Neural progenitor cell (in vitro differentiated cells): ENCODE results near the gene RIPPLY3. TPM values are rescaled to one million over a fixed set of nuclear protein-coding genes. Genes with fewer than 3 reads are reported as not detected.

ENCODE experiments used
- DNase-seq: peaks from one replicate; pipeline ENCODE4 v3.0.0-alpha.2; 2016; ENCODE audit warnings: low spot score
- H2AFZ ChIP-seq: fragments of 200-600 bp; sonication (generic); replicated peaks from 2 replicates; pipeline ENCODE4 v1.6.1; 2016; ENCODE audit warnings: antibody characterized with exemption
- H3F3A ChIP-seq: fragments of 200-600 bp; sonication (generic); 2 replicates; pipeline ENCODE4 v1.6.1; 2016; ENCODE audit warnings: antibody characterized with exemption, low read depth
- H3K27ac ChIP-seq: fragments of 200-600 bp; sonication (generic); 2 replicates; pipeline ENCODE4 v1.5.1; 2016; ENCODE audit warnings: mild to moderate bottlenecking
- H3K27me3 ChIP-seq: fragments of 200-600 bp; sonication (generic); 2 replicates; pipeline ENCODE4 v1.6.1; 2016; ENCODE audit warnings: mild to moderate bottlenecking, moderate library complexity
- H3K36me3 ChIP-seq: fragments of 200-600 bp; sonication (generic); 2 replicates; pipeline ENCODE4 v1.5.1; 2016
- H3K4me1 ChIP-seq: fragments of 200-600 bp; sonication (generic); 2 replicates; pipeline ENCODE4 v1.6.1; 2016; ENCODE audit warnings: mixed run types
- H3K4me2 ChIP-seq: fragments of 200-600 bp; sonication (generic); 2 replicates; pipeline ENCODE4 v1.6.1; 2016
- H3K4me3 ChIP-seq: fragments of 200-600 bp; sonication (generic); 2 replicates; pipeline ENCODE4 v1.5.1; 2016
- H3K79me2 ChIP-seq: fragments of 200-600 bp; sonication (generic); 2 replicates; pipeline ENCODE4 v1.6.1; 2016; ENCODE audit warnings: low read depth
- H3K9ac ChIP-seq: fragments of 200-600 bp; sonication (generic); 2 replicates; pipeline ENCODE4 v1.6.1; 2016
- H3K9me3 ChIP-seq: fragments of 200-600 bp; sonication (generic); 2 replicates; pipeline ENCODE4 v1.5.1; 2016; ENCODE audit warnings: low read depth
- H4K20me1 ChIP-seq: fragments of 200-600 bp; sonication (generic); 2 replicates; pipeline ENCODE4 v1.6.1; 2016; ENCODE audit warnings: low read depth
- H3K27ac Mint-ChIP-seq: 3 replicates; pipeline ENCODE4 v1.8.0; 2021; ENCODE audit warnings: mixed read lengths
- H3K27me3 Mint-ChIP-seq: 2 replicates; pipeline ENCODE4 v1.8.0; 2022; ENCODE audit warnings: low read depth, mild to moderate bottlenecking, inconsistent platforms, moderate library complexity, mixed read lengths; ENCODE audit not compliant: insufficient read depth
- H3K36me3 Mint-ChIP-seq: 3 replicates; pipeline ENCODE4 v1.8.0; 2021; ENCODE audit warnings: mixed read lengths
- H3K4me1 Mint-ChIP-seq: 3 replicates; pipeline ENCODE4 v1.8.0; 2021; ENCODE audit warnings: mixed read lengths
- H3K4me3 Mint-ChIP-seq: 3 replicates; pipeline ENCODE4 v1.8.0; 2021; ENCODE audit warnings: mild to moderate bottlenecking, moderate library complexity, mixed read lengths
- H3K9me3 Mint-ChIP-seq: 3 replicates; pipeline ENCODE4 v1.8.0; 2020; ENCODE audit warnings: mixed read lengths
- CTCF ChIP-seq: fragments of 200-600 bp; sonication (generic); IDR thresholded peaks from 2 replicates; pipeline ENCODE4 v1.5.1; 2017; ENCODE audit warnings: antibody characterized with exemption, mild to moderate bottlenecking
- EZH2 ChIP-seq: fragments of 200-600 bp; sonication (generic); IDR thresholded peaks from 2 replicates; pipeline ENCODE4 v1.6.1; 2017; ENCODE audit warnings: antibody characterized with exemption, mild to moderate bottlenecking, moderate library complexity
- EZH2phosphoT487 ChIP-seq: fragments of 200-600 bp; sonication (generic); IDR thresholded peaks from 2 replicates; pipeline ENCODE4 v1.6.1; 2017; ENCODE audit warnings: antibody characterized with exemption
- total RNA-seq: library from RNA; depleted of rRNA; stranded (reverse); fragments of >200 nt; gene quantifications from 2 replicates; pipeline ENCODE4 v1.2.3, GENCODE V29; 2015; ENCODE audit warnings: low replicate concordance

RIPPLY3 gene
- total RNA-seq, 1 donor from 2014 or later = 2.8 TPM

- H3K36me3 Mint-ChIP-seq = peaks cover 14% of the 10 kb centered on the region
- no peaks in the 10 kb centered on the region for H3K79me2 ChIP-seq
- H3K4me3 ChIP-seq = no peak overlapping the region
- no peak overlapping the region for H3K9ac ChIP-seq
- DNase-seq = no peak
- no peak overlapping the region for H2AFZ ChIP-seq
- no peaks in the 10 kb centered on the region for H3K4me1 ChIP-seq
- H3K4me2 ChIP-seq = no peak overlapping the region
- no peaks in the 10 kb centered on the region for H3K9me3 ChIP-seq
- no peaks in the 10 kb centered on the region for H3K36me3 ChIP-seq
- no peaks in the 10 kb centered on the region for H3K27me3 ChIP-seq
- H3K27me3 Mint-ChIP-seq = peaks cover 4% of the 10 kb centered on the region
- no peaks in the 10 kb centered on the region for H4K20me1 ChIP-seq
- H3K27ac ChIP-seq = no peak overlapping the region
- no peak overlapping the region for H3K27ac Mint-ChIP-seq
- no peaks in the 10 kb centered on the region for H3K9me3 Mint-ChIP-seq
- H3K4me1 Mint-ChIP-seq = peaks cover 15% of the 10 kb centered on the region
- TF ChIP-seq CTCF (no peak), EZH2 (no peak), EZH2phosphoT487 (no peak)
- no peak overlapping the region for H3K4me3 Mint-ChIP-seq
- H3F3A ChIP-seq = peaks cover 28% of the 10 kb centered on the region
Measured at GRCh38 chr21:36968414-36968813, 38.1 kb upstream of the RIPPLY3 start.

- Histone ChIP-seq H2AFZ (no peak overlapping the region), H3K36me3 (no peaks in the 10 kb centered on the region), H3K4me1 (no peaks in the 10 kb centered on the region), H4K20me1 (no peaks in the 10 kb centered on the region), H3K27me3 (no peaks in the 10 kb centered on the region), H3K4me3 (no peak overlapping the region), H3K79me2 (no peaks in the 10 kb centered on the region), H3K9me3 (no peaks in the 10 kb centered on the region), H3K27ac (no peak overlapping the region), H3K4me2 (no peak overlapping the region), H3F3A (peaks cover 28% of the 10 kb centered on the region), H3K9ac (no peak overlapping the region)
- Mint-ChIP-seq H3K9me3 (no peaks in the 10 kb centered on the region), H3K4me1 (peaks cover 15% of the 10 kb centered on the region), H3K36me3 (peaks cover 15% of the 10 kb centered on the region), H3K4me3 (no peak overlapping the region), H3K27ac (no peak overlapping the region), H3K27me3 (peaks cover 5% of the 10 kb centered on the region)
- no peak for TF ChIP-seq EZH2phosphoT487
- TF ChIP-seq CTCF = no peak
- TF ChIP-seq EZH2 = no peak
- no peak for DNase-seq
Measured at GRCh38 chr21:36968976-36969375, 37.5 kb upstream of the RIPPLY3 start.

GRCh38 chr21:36973986-36974850 lies 32.3 kb upstream of the RIPPLY3 start:
- Mint-ChIP-seq H3K4me3 (no peak overlapping the region), H3K27me3 (peaks cover 7% of the 10 kb centered on the region), H3K9me3 (no peaks in the 10 kb centered on the region), H3K27ac (no peak overlapping the region), H3K4me1 (peaks cover 10% of the 10 kb centered on the region), H3K36me3 (peaks cover 10% of the 10 kb centered on the region)
- H3K4me1 ChIP-seq = no peaks in the 10 kb centered on the region
- H4K20me1 ChIP-seq = no peaks in the 10 kb centered on the region
- H3K27me3 ChIP-seq = peaks cover under 1% of the 10 kb centered on the region
- no peak overlapping the region for H3K4me2 ChIP-seq
- no peaks in the 10 kb centered on the region for H3K79me2 ChIP-seq
- H3K9me3 ChIP-seq = no peaks in the 10 kb centered on the region
- H3K27ac ChIP-seq = no peak overlapping the region
- no peaks in the 10 kb centered on the region for H3K36me3 ChIP-seq
- H3K9ac ChIP-seq = no peak overlapping the region
- TF ChIP-seq CTCF = no peak
- no peak for TF ChIP-seq EZH2phosphoT487
- TF ChIP-seq EZH2 = no peak
- H3K4me3 ChIP-seq = no peak overlapping the region
- no peak overlapping the region for H2AFZ ChIP-seq
- DNase-seq = no peak
- H3F3A ChIP-seq = no peaks in the 10 kb centered on the region
